GM06990 (cell line): ENCODE results near the gene EYA2.

ENCODE experiments used
- DNase-seq: peaks from one replicate; pipeline ENCODE4 v3.0.0-alpha.2; 2011; ENCODE audit not compliant: insufficient read length; ENCODE audit errors: extremely low read depth
- H3K27me3 ChIP-seq: replicated peaks from 2 replicates; pipeline ENCODE4 v1.6.0; 2011; ENCODE audit warnings: low read length; ENCODE audit not compliant: control insufficient read depth, insufficient read depth
- H3K36me3 ChIP-seq: 2 replicates; pipeline ENCODE4 v1.5.1; 2011; ENCODE audit warnings: low read length; ENCODE audit not compliant: control insufficient read depth, insufficient read depth
- H3K4me3 ChIP-seq: replicated peaks from 2 replicates; pipeline ENCODE4 v1.5.1; 2011; ENCODE audit warnings: low read depth, mild to moderate bottlenecking, control low read depth, low read length
- CTCF ChIP-seq: IDR thresholded peaks from 2 replicates; pipeline ENCODE4 v1.5.1; 2011; ENCODE audit warnings: low read length, control low read depth, mild to moderate bottlenecking, inconsistent platforms; ENCODE audit not compliant: insufficient read depth, poor library complexity, severe bottlenecking

EYA2 gene

GRCh38 chr20:46894579-46894958, at the start of gene EYA2:
Gene EYA2, plus strand, starts transcription at chr20:46894843. Its CDS starts 95,168 bp downstream, at chr20:46990011.
- DNase-seq = peak; percentile 66
- peak within 1 kb of the TSS; percentile 88 for H3K4me3 ChIP-seq
- H3K27me3 ChIP-seq = no peaks in the 10 kb centered on the region
- no peaks in the 10 kb centered on the region for H3K36me3 ChIP-seq
- no peak for TF ChIP-seq CTCF

- Histone ChIP-seq H3K27me3 (no peaks in the 10 kb centered on the region), H3K4me3 (no peak overlapping the region), H3K36me3 (no peaks in the 10 kb centered on the region)
- TF ChIP-seq CTCF = no peak
- DNase-seq = no peak
Measured at GRCh38 chr20:46844965-46845364, 49.7 kb upstream of the EYA2 start.

GRCh38 chr20:46849269-46849668, 45.4 kb upstream of the EYA2 start:
- no peak for DNase-seq
- no peak for TF ChIP-seq CTCF
- H3K4me3 ChIP-seq = no peak overlapping the region
- no peaks in the 10 kb centered on the region for H3K36me3 ChIP-seq
- no peaks in the 10 kb centered on the region for H3K27me3 ChIP-seq

- Histone ChIP-seq H3K36me3 (no peaks in the 10 kb centered on the region), H3K4me3 (no peak overlapping the region), H3K27me3 (no peaks in the 10 kb centered on the region)
- no peak for TF ChIP-seq CTCF
- no peak for DNase-seq
Measured at GRCh38 chr20:46849751-46850150, 44.9 kb upstream of the EYA2 start.

- TF ChIP-seq CTCF = no peak
- Histone ChIP-seq H3K4me3 (no peak overlapping the region), H3K36me3 (no peaks in the 10 kb centered on the region), H3K27me3 (no peaks in the 10 kb centered on the region)
- no peak for DNase-seq
Measured at GRCh38 chr20:46850416-46850815, 44.2 kb upstream of the EYA2 start.

- no peaks in the 10 kb centered on the region for H3K36me3 ChIP-seq
- no peak for TF ChIP-seq CTCF
- DNase-seq = no peak
- no peak overlapping the region for H3K4me3 ChIP-seq
- no peaks in the 10 kb centered on the region for H3K27me3 ChIP-seq
Measured at GRCh38 chr20:46850896-46851295, 43.7 kb upstream of the EYA2 start.
